ENCODE results near the gene DPM3. TPM values are rescaled to one million over a fixed set of nuclear protein-coding genes. Genes with fewer than 3 reads are reported as not detected.

Gene DPM3
- total and polyA plus RNA-seq, 2 of the 13 experiments (the other 11 are each of a cell fraction or from before 2014, with no cell fraction given) = 23.2 to 53.4 TPM

GRCh38 chr1:155091071-155092051, 49.0 kb downstream of the DPM3 start (continued):
- peak; percentile 56; the same call in 1 of the 2 replicates for TF ChIP-seq ZNF740 (CRISPR knock-in tag; IDR thresholded peaks at IDR 0.05)
- peak; percentile 24 for TF ChIP-seq SKI (IDR thresholded peaks at IDR 0.05; ENCODE audit: partially characterized antibody)
- TF ChIP-seq SKIL (CRISPR knock-in tag; IDR thresholded peaks at IDR 0.05; ENCODE audit: borderline replicate concordance) = no peak; the same call in 1 of the 2 replicates
- TF ChIP-seq ZNF460 (CRISPR knock-in tag; IDR thresholded peaks at IDR 0.05; ENCODE audit: borderline replicate concordance) = peak; percentile 57; the same call in 1 of the 2 replicates
- no peak; the same call in 1 of the 2 replicates for TF ChIP-seq THAP8 (CRISPR knock-in tag; IDR thresholded peaks at IDR 0.05; ENCODE audit: borderline replicate concordance)
- no peak for TF ChIP-seq GLI4 (CRISPR knock-in tag; IDR thresholded peaks at IDR 0.05; ENCODE audit: borderline replicate concordance)
- no peak for TF ChIP-seq PREB (CRISPR knock-in tag; IDR thresholded peaks at IDR 0.05)
- no peak for TF ChIP-seq TBX3 (IDR thresholded peaks at IDR 0.05; ENCODE audit: borderline replicate concordance)
- no peak for TF ChIP-seq ZNF839 (CRISPR knock-in tag; IDR thresholded peaks at IDR 0.05; ENCODE audit: borderline replicate concordance)
- TF ChIP-seq FOXP1 (IDR thresholded peaks at IDR 0.05) = no peak
- peak; percentile 80 for TF ChIP-seq FOXP1 (CRISPR knock-in tag; IDR thresholded peaks at IDR 0.05)
- no peak for TF ChIP-seq ZNF776 (CRISPR knock-in tag; IDR thresholded peaks at IDR 0.05)
- TF ChIP-seq KDM6A (CRISPR knock-in tag; IDR thresholded peaks at IDR 0.05; ENCODE audit: low read depth) = peak; percentile 78
- no peak for TF ChIP-seq PAX8 (CRISPR knock-in tag; IDR thresholded peaks at IDR 0.05; ENCODE audit: borderline replicate concordance)
- peak; percentile 36; the same call in 1 of the 2 replicates for TF ChIP-seq PRDM10 (CRISPR knock-in tag; IDR thresholded peaks at IDR 0.05; ENCODE audit: low read depth)
- no peak for TF ChIP-seq HOXD1 (CRISPR knock-in tag; IDR thresholded peaks at IDR 0.05)
- peak; percentile 87; the same call in 1 of the 2 replicates for TF ChIP-seq ZNF350 (CRISPR knock-in tag; IDR thresholded peaks at IDR 0.05; ENCODE audit: borderline replicate concordance, low read depth)
- TF ChIP-seq SMAD1 (CRISPR knock-in tag; IDR thresholded peaks at IDR 0.05; ENCODE audit: borderline replicate concordance, low read depth) = 0 out of 2 replicates have a peak, but pooled peaks have one; percentile 76
